H1 (cell line): Measurements from ENCODE around the gene MEGF11. TPM values are rescaled to one million over a fixed set of nuclear protein-coding genes. Genes with fewer than 3 reads are reported as not detected.

Experiments
- CTCF ChIA-PET: fragments of 300-600 bp; sonication (Branson Sonifier 250); formaldehyde crosslinking; loops from one replicate; lab custom pipeline; 2021; ENCODE audit not compliant: partially characterized antibody; lab: Charles Lee
- POLR2A ChIA-PET: fragments of 300-600 bp; sonication (Branson Sonifier 250); formaldehyde crosslinking; loops from one replicate; lab custom pipeline; 2021; ENCODE audit warnings: inconsistent platforms; ENCODE audit not compliant: partially characterized antibody; lab: Charles Lee
- DNase-seq, 2 experiments: peaks; one replicate each; pipeline versions ENCODE4 v3.0.0 to v3.0.0-alpha.2; 2010 to 2022; ENCODE audit warnings: low spot score in 2 of 2, low read depth in 1 of 2, mixed read lengths in 1 of 2
- FAIRE-seq: peaks from 2 replicates; lab custom pipeline; 2011; peaks lifted over from hg19 to GRCh38; lab: Jason Lieb, UNC
- H2AFZ ChIP-seq: 2 replicates; pipeline ENCODE4 v1.8.1; 2012; ENCODE audit warnings: low read length, inconsistent platforms
- H2AK5ac ChIP-seq: 2 replicates; pipeline ENCODE4 v1.6.1; 2013; ENCODE audit warnings: low read depth, low read length
- H2BK120ac ChIP-seq: replicated peaks from 2 replicates; pipeline ENCODE3; 2013; ENCODE audit warnings: low read depth, low read length, inconsistent platforms
- H2BK12ac ChIP-seq: 2 replicates; pipeline ENCODE4 v1.6.1; 2013; ENCODE audit warnings: low read depth, low read length
- H2BK15ac ChIP-seq: 2 replicates; pipeline ENCODE4 v1.6.1; 2013; ENCODE audit warnings: low read length
- H2BK20ac ChIP-seq: 2 replicates; pipeline ENCODE4 v1.6.1; 2013; ENCODE audit warnings: low read length
- H2BK5ac ChIP-seq: 2 replicates; pipeline ENCODE4 v1.6.1; 2013; ENCODE audit warnings: low read depth, low read length
- H3K14ac ChIP-seq: 2 replicates; pipeline ENCODE4 v1.6.1; 2013; ENCODE audit warnings: inconsistent platforms; ENCODE audit not compliant: insufficient read length
- H3K18ac ChIP-seq: 2 replicates; pipeline ENCODE4 v1.6.1; 2013; ENCODE audit warnings: low read length; ENCODE audit errors: extremely low read depth
- H3K23ac ChIP-seq: 2 replicates; pipeline ENCODE4 v1.6.1; 2013; ENCODE audit warnings: inconsistent platforms; ENCODE audit not compliant: insufficient read length
- H3K23me2 ChIP-seq: 2 replicates; pipeline ENCODE4 v1.6.1; 2013; ENCODE audit warnings: low read depth, low read length
- H3K27ac ChIP-seq: 2 replicates; pipeline ENCODE4 v1.6.1; 2011; ENCODE audit warnings: low read depth, low read length, inconsistent platforms
- H3K27me3 ChIP-seq, 4 experiments: replicated peaks in 1 of 4; 1 replicate in 1 of 4; 2 replicates in 3 of 4; pipeline versions ENCODE4 v1.6.1 to v1.8.1; 2011 to 2013; ENCODE audit warnings: low read length in 3 of 4, mild to moderate bottlenecking in 3 of 4, inconsistent platforms in 2 of 4, mixed read lengths in 2 of 4, moderate library complexity in 1 of 4; ENCODE audit not compliant: control insufficient read depth in 3 of 4, insufficient read depth in 3 of 4; ENCODE audit errors: extremely low read depth in 1 of 4
- H3K36me3 ChIP-seq, 4 experiments: 2 replicates each; pipeline versions ENCODE4 v1.6.1 to v1.8.1; 2011 to 2013; ENCODE audit warnings: mild to moderate bottlenecking in 4 of 4, low read length in 3 of 4, moderate library complexity in 2 of 4, control low read depth in 1 of 4, inconsistent platforms in 1 of 4; ENCODE audit not compliant: insufficient read depth in 4 of 4, control insufficient read depth in 2 of 4
- H3K4ac ChIP-seq: replicated peaks from 2 replicates; pipeline ENCODE3; 2013; ENCODE audit warnings: low read length, low read depth, mixed read lengths, inconsistent platforms; ENCODE audit not compliant: insufficient read length
- H3K4me1 ChIP-seq, 4 experiments: replicated peaks in 1 of 4; 1 replicate in 1 of 4; 2 replicates in 3 of 4; pipeline versions ENCODE4 v1.6.1 to v1.8.1; 2011 to 2013; ENCODE audit warnings: low read length in 3 of 4, inconsistent platforms in 2 of 4, mixed read lengths in 1 of 4; ENCODE audit not compliant: insufficient read depth in 4 of 4, control insufficient read depth in 3 of 4
- H3K4me2 ChIP-seq, 2 experiments: 2 replicates each; pipeline versions ENCODE4 v1.6.1 to v1.8.1; 2011 to 2013; ENCODE audit warnings: low read depth in 2 of 2, low read length in 2 of 2, control low read depth in 1 of 2, inconsistent platforms in 1 of 2, mild to moderate bottlenecking in 1 of 2; ENCODE audit not compliant: insufficient read depth in 1 of 2
- H3K4me3 ChIP-seq, 4 experiments: fragments of 200-600, 300-600 bp in 1 of 4; sonication (generic), shearing (Covaris generic), sonication (Bioruptor Twin) in 1 of 4; 2 replicates each; pipeline versions ENCODE4 v1.5.1 to v1.8.1; 2011 to 2016; ENCODE audit warnings: low read length in 4 of 4, low read depth in 3 of 4, control low read depth in 2 of 4, inconsistent platforms in 2 of 4, mild to moderate bottlenecking in 2 of 4, mixed read lengths in 1 of 4, moderate library complexity in 1 of 4; ENCODE audit not compliant: insufficient read depth in 2 of 4; ENCODE audit errors: extremely low read depth in 1 of 4
- H3K56ac ChIP-seq: replicated peaks from 2 replicates; pipeline ENCODE3; 2013; ENCODE audit warnings: low read depth, mild to moderate bottlenecking, mixed read lengths, low read length, inconsistent platforms; ENCODE audit not compliant: insufficient read length
- H3K79me1 ChIP-seq: 2 replicates; pipeline ENCODE4 v1.6.1; 2013; ENCODE audit warnings: low read depth, low read length, control low read depth
- H3K79me2 ChIP-seq, 2 experiments: 2 replicates each; pipeline versions ENCODE4 v1.6.1 to v1.8.1; 2012 to 2013; ENCODE audit warnings: low read length in 2 of 2, mild to moderate bottlenecking in 2 of 2, inconsistent platforms in 1 of 2; ENCODE audit not compliant: insufficient read depth in 2 of 2, control insufficient read depth in 1 of 2
- H3K9ac ChIP-seq, 4 experiments: replicated peaks in 1 of 4; 1 replicate in 1 of 4; 2 replicates in 3 of 4; pipeline versions ENCODE4 v1.6.1 to v1.8.1; 2011 to 2013; ENCODE audit warnings: low read depth in 3 of 4, low read length in 3 of 4, control low read depth in 2 of 4, mild to moderate bottlenecking in 2 of 4, moderate library complexity in 2 of 4, inconsistent platforms in 1 of 4; ENCODE audit errors: extremely low read depth in 1 of 4
- H3K9me3 ChIP-seq, 2 experiments: 2 replicates each; pipeline versions ENCODE4 v1.6.1 to v1.8.1; 2012 to 2013; ENCODE audit warnings: mild to moderate bottlenecking in 2 of 2, moderate library complexity in 2 of 2, control low read depth in 1 of 2, inconsistent platforms in 1 of 2, low read depth in 1 of 2, low read length in 1 of 2, mixed read lengths in 1 of 2; ENCODE audit not compliant: insufficient read depth in 2 of 2
- H4K20me1 ChIP-seq, 2 experiments: replicated peaks in 1 of 2; 2 replicates each; pipeline versions ENCODE3 to v1.8.1; 2011 to 2013; ENCODE audit warnings: inconsistent platforms in 2 of 2, low read length in 2 of 2, mild to moderate bottlenecking in 1 of 2; ENCODE audit not compliant: insufficient read depth in 2 of 2, control insufficient read depth in 1 of 2
- H4K5ac ChIP-seq: 2 replicates; pipeline ENCODE4 v1.6.1; 2013; ENCODE audit warnings: low read length, low read depth, mixed read lengths, inconsistent platforms; ENCODE audit not compliant: insufficient read length
- H4K8ac ChIP-seq: 2 replicates; pipeline ENCODE4 v1.8.0; 2013; ENCODE audit warnings: mild to moderate bottlenecking, moderate library complexity, low read length, inconsistent platforms; ENCODE audit not compliant: insufficient read depth; ENCODE audit errors: extremely low read depth
- H4K91ac ChIP-seq: replicated peaks from 2 replicates; pipeline ENCODE3; 2013; ENCODE audit warnings: low read length, mixed read lengths, inconsistent platforms; ENCODE audit not compliant: insufficient read length
- ATF3 ChIP-seq: IDR thresholded peaks from 2 replicates; pipeline ENCODE4 v1.6.1; 2011; ENCODE audit warnings: low read depth, mild to moderate bottlenecking, low read length; ENCODE audit not compliant: insufficient read depth
- BCL11A ChIP-seq, 2 experiments: IDR thresholded peaks; one replicate each; pipeline ENCODE4 v1.6.1; 2011; ENCODE audit warnings: low read depth in 2 of 2, low read length in 2 of 2, mild to moderate bottlenecking in 2 of 2
- BRCA1 ChIP-seq: IDR thresholded peaks from 2 replicates; pipeline ENCODE4 v1.6.1; 2012; ENCODE audit warnings: low read depth, low read length, improper control_type of control experiment
- CEBPB ChIP-seq: IDR thresholded peaks from 2 replicates; pipeline ENCODE4 v1.6.1; 2012; ENCODE audit warnings: low read depth, low read length
- HDAC6 ChIP-seq: IDR thresholded peaks from one replicate; pipeline ENCODE4 v1.7.1; 2012; ENCODE audit warnings: low read depth, mild to moderate bottlenecking, inconsistent platforms, low read length, moderate library complexity
- JUN ChIP-seq: IDR thresholded peaks from 2 replicates; pipeline ENCODE4 v1.6.1; 2011; ENCODE audit warnings: low read depth, mild to moderate bottlenecking, improper control_type of control experiment, low read length
- JUND ChIP-seq: IDR thresholded peaks from 2 replicates; pipeline ENCODE4 v1.6.1; 2011; ENCODE audit warnings: mild to moderate bottlenecking, improper control_type of control experiment, low read length
- KDM4A ChIP-seq: IDR thresholded peaks from one replicate; pipeline ENCODE4 v1.7.1; 2012; ENCODE audit warnings: low read depth, mild to moderate bottlenecking, moderate library complexity, low read length, inconsistent platforms; ENCODE audit not compliant: severe bottlenecking
- MAX ChIP-seq: IDR thresholded peaks from 2 replicates; pipeline ENCODE4 v1.6.1; 2012; ENCODE audit warnings: inconsistent platforms
- PHF8 ChIP-seq: fragments of 200-600 bp; sonication (generic); conservative IDR thresholded peaks from 2 replicates; pipeline ENCODE4 v1.7.1; 2012; ENCODE audit warnings: low read depth, mild to moderate bottlenecking, inconsistent platforms, low read length, moderate library complexity
- POLR2A ChIP-seq, 2 experiments: IDR thresholded peaks; 1 replicate in 1 of 2; 2 replicates in 1 of 2; pipeline ENCODE4 v1.6.1; 2011; ENCODE audit warnings: low read depth in 2 of 2, low read length in 2 of 2, mild to moderate bottlenecking in 2 of 2; ENCODE audit errors: control extremely low read depth in 1 of 2
- POLR2AphosphoS5 ChIP-seq: IDR thresholded peaks from 2 replicates; pipeline ENCODE4 v1.6.1; 2011; ENCODE audit warnings: low read depth, low read length
- WGBS, 2 experiments: shearing (Covaris generic) in 1 of 2; methylation state at CpG; one replicate each; pipeline versions ENCODE4 v1.1.6 to v1.1.7; 2013 to 2015; ENCODE audit warnings: low lambda C conversion rate in 2 of 2, mixed read lengths in 2 of 2, inconsistent platforms in 1 of 2, low coverage in 1 of 2, missing lambda C conversion rate in 1 of 2; ENCODE audit not compliant: insufficient replicate concordance in 2 of 2, insufficient coverage in 1 of 2, insufficient read length in 1 of 2; ENCODE audit errors: extremely low coverage in 1 of 2, missing lambda C conversion rate in 1 of 2; 5-methylcytosine and 5-hydroxymethylcytosine counted together
- polyA plus RNA-seq, 7 experiments: library from polyadenylated mRNA; depleted of rRNA in 3 of 7; stranded (reverse) in 5 of 7; unstranded in 2 of 7; fragments of >200 nt in 5 of 7; fragments of 200-250 nt in 2 of 7; gene quantifications; 1 replicate in 5 of 7; 2 replicates in 1 of 7; 4 replicates in 1 of 7; pipeline versions ENCODE4 v1.2.1 to v1.2.3, GENCODE V29; 2011 to 2013; ENCODE audit warnings: missing spikeins in 2 of 7, mixed read lengths in 2 of 7
- total RNA-seq: library from RNA; stranded (reverse); fragmentation: NEBNext Ultra II Directional; extraction: Animal tissue kit (Norgen Biotek cat#: 25700); gene quantifications from 2 replicates; pipeline ENCODE4 v1.2.1, GENCODE V29; 2021

Gene MEGF11
- total and polyA plus RNA-seq, 2 of the 8 experiments (the other 6 are each of a cell fraction or from before 2014, with no cell fraction given), result 4.4 to 4.8 TPM

- H3K14ac ChIP-seq, result no peak overlapping the region
- H2BK120ac ChIP-seq, result no peak overlapping the region
- peaks cover 0 to 4% of the 10 kb centered on the region in 2 experiments for H4K20me1 ChIP-seq
- no peak overlapping the region for H3K27ac ChIP-seq
- no peaks in the 10 kb centered on the region for H3K36me3 ChIP-seq
- TF ChIP-seq BCL11A (IDR thresholded peaks at IDR 0.05; ENCODE audit: low read depth in 2 of 2, low read length in 2 of 2), result no peak
- TF ChIP-seq JUND, result no peak
- no peak for TF ChIP-seq ATF3
- no peak for TF ChIP-seq KDM4A
- TF ChIP-seq MAX, result no peak
- TF ChIP-seq POLR2A (IDR thresholded peaks at IDR 0.05; ENCODE audit: control extremely low read depth in 1 of 2, low read depth in 2 of 2, low read length in 2 of 2), result no peak
- TF ChIP-seq HDAC6, result no peak
- no peak for TF ChIP-seq JUN
- no peak for TF ChIP-seq PHF8
- TF ChIP-seq BRCA1, result no peak
- TF ChIP-seq POLR2AphosphoS5, result no peak
- TF ChIP-seq CEBPB, result no peak
- H2BK20ac ChIP-seq, result no peak overlapping the region
- 92% methylated on average over 3 of the region's 3 CpGs; no CpG with 5 or more reads in 1 of the 2 experiments for WGBS, 2 experiments
- no peak overlapping the region for H2BK15ac ChIP-seq
- no peak overlapping the region for H3K9ac ChIP-seq
- POLR2A ChIA-PET, result no interaction called here
- FAIRE-seq (no peak), DNase-seq (no peak)
- H3K23me2 ChIP-seq, result no peaks in the 10 kb centered on the region
- no peak overlapping the region for H3K4me2 ChIP-seq
- H2BK5ac ChIP-seq, result no peak overlapping the region
- no peaks in the 10 kb centered on the region for H3K9me3 ChIP-seq
- H3K56ac ChIP-seq, result no peak overlapping the region
- peaks cover 0 to 8% (median 4%) of the 10 kb centered on the region in 4 experiments; a peak in 5 of 7 replicates for H3K4me1 ChIP-seq
- H3K23ac ChIP-seq, result no peak overlapping the region
- no peak overlapping the region for H2AFZ ChIP-seq
- H4K8ac ChIP-seq, result no peak overlapping the region
- H3K27me3 ChIP-seq, result no peaks in the 10 kb centered on the region
- CTCF ChIA-PET, result interaction anchor here (0.7 to 6.2 kb wide), 21 partner anchors 10 to 334 kb away, joined by 3 to 46 read pairs (median 5); no protein-coding TSS in a partner anchor
- H4K91ac ChIP-seq, result no peak overlapping the region
- no peaks in the 10 kb centered on the region for H3K79me1 ChIP-seq
- no peaks in the 10 kb centered on the region for H3K79me2 ChIP-seq
- no peak overlapping the region for H4K5ac ChIP-seq
- H3K18ac ChIP-seq, result no peak overlapping the region
- H2AK5ac ChIP-seq, result no peak overlapping the region
- no peak overlapping the region for H3K4ac ChIP-seq
- no peak overlapping the region for H2BK12ac ChIP-seq
- H3K4me3 ChIP-seq, result no peak overlapping the region
These were observed 336.2 kb downstream of the MEGF11 start for GRCh38 chr15:65917407-65917756.
